GM13976 (cell line): ENCODE data around the gene SLC26A4.

Experiments
- DNase-seq: peaks from one replicate; pipeline ENCODE4 v3.0.0; 2012; ENCODE audit warnings: low spot score
- CTCF ChIP-seq: IDR thresholded peaks from 2 replicates; pipeline ENCODE4 v1.5.1; 2012; ENCODE audit warnings: borderline replicate concordance, mild to moderate bottlenecking; ENCODE audit not compliant: insufficient read depth; ENCODE audit errors: extremely low read depth, missing control alignments, control extremely low read depth
- in situ Hi-C: fragments of 300-500 bp; cut with MboI; formaldehyde crosslinking; loops from one replicate; pipeline ENCODE4 v1.12.0; 2022; ENCODE audit warnings: low sequenced_read_pairs, mixed read lengths, inconsistent platforms; ENCODE audit not compliant: unreplicated experiment

SLC26A4 gene

GRCh38 chr7:107697321-107698049 lies 36.9 kb downstream of the SLC26A4 start:
- in situ Hi-C loops, result no loop called here
- TF ChIP-seq CTCF, result no peak
- DNase-seq, result no peak

GRCh38 chr7:107700570-107700969 lies 39.9 kb downstream of the SLC26A4 start:
- in situ Hi-C loops, result no loop called here
- no peak for TF ChIP-seq CTCF

GRCh38 chr7:107701191-107701590 lies 40.6 kb downstream of the SLC26A4 start:
- no peak for DNase-seq
- in situ Hi-C loops, result no loop called here
- TF ChIP-seq CTCF, result no peak

More at GRCh38 chr7:107700570-107700969, 39.9 kb downstream of the SLC26A4 start:
- DNase-seq, result no peak

- TF ChIP-seq CTCF, result no peak
- in situ Hi-C loops, result no loop called here
- DNase-seq, result no peak
Observed at GRCh38 chr7:107703219-107703618, 42.6 kb downstream of the SLC26A4 start.

- no peak for TF ChIP-seq CTCF
Observed at GRCh38 chr7:107703872-107704271, 43.2 kb downstream of the SLC26A4 start.

GRCh38 chr7:107708956-107709355 lies 48.3 kb downstream of the SLC26A4 start:
- TF ChIP-seq CTCF, result no peak
- in situ Hi-C loops, result no loop called here
- no peak for DNase-seq

More at GRCh38 chr7:107703872-107704271, 43.2 kb downstream of the SLC26A4 start:
- no peak for DNase-seq
- in situ Hi-C loops, result no loop called here
